HG02642 (cell line): ENCODE measurements around the gene PAX3.
"Not testable (repeated sequence)": the region's sequence is repeated elsewhere in the genome, so short reads cannot be mapped to it uniquely, and the experiment has no call there.

Source experiments
- ATAC-seq: cut with Tn5 transposase; IDR thresholded peaks from one replicate; pipeline ENCODE4 v1.9.1; 2021; ENCODE audit warnings: mild to moderate bottlenecking; ENCODE audit not compliant: unreplicated experiment, poor library complexity

Gene PAX3

GRCh38 chr2:222160944-222161343, 137.9 kb downstream of the PAX3 start:
- ATAC-seq, result no peak

- no peak for ATAC-seq
Measured at GRCh38 chr2:222160125-222160524, 138.7 kb downstream of the PAX3 start.

GRCh38 chr2:222159221-222159620, 139.6 kb downstream of the PAX3 start:
- ATAC-seq, result no peak

GRCh38 chr2:222155003-222155664, 143.7 kb downstream of the PAX3 start:
- not testable (repeated sequence) for ATAC-seq
